ENCODE data around the gene AKT1. TPM values are rescaled to one million over a fixed set of nuclear protein-coding genes. Genes with fewer than 3 reads are reported as not detected.

AKT1 gene
- total and polyA plus RNA-seq, 5 experiments from 2014 or later: 8.9 to 95.7 (median 33.4) TPM

DNA sequence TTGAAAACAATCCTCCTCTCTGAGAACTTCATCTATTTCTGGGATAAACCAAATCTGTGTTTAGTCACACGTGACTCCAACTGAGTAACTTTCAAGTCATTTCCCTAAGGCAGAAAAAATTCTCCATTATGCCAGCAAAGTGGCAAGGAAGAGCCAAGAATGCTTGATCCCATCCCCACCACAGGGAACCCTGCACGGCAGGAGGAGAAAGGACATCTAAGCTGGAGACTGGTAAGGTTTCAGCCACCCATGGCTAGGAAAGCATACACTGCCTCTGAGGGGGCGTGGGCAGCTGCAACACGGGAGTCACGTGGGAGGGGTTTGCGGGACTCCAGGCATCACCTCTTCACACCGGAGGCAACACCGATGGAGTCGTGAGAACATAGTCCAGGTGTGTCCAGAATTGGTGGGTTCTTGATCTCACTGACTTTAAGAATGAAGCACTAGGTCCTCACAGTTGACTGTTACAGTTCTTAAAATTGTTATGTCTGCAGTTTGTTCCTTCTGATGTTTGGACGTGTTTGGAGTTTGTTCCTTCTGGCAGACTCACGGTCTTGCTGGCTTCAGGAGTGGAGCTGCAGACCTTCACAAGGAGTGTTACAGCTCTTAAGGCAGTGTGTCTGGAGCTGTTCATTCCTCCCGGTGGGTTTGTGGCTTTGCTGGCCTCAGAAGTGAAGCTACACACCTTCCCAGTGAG lies 45.3 kb downstream of the AKT1 start:
- POLR2A ChIA-PET: no interaction called here
- no peaks in the 10 kb centered on the region for H3K36me3 Mint-ChIP-seq
- peak in 1 of 10 donors; percentile 34 for DNase-seq
- H3K4me1 Mint-ChIP-seq: peaks cover 15 to 33% (median 26%) of the 10 kb centered on the region in 4 donors
- peak overlapping the region in 3 of 10 donors; percentile 32 to 77 (median 63) for H3K27ac Mint-ChIP-seq
- no peak for ATAC-seq
- H3K27me3 Mint-ChIP-seq: no peaks in the 10 kb centered on the region
- no peaks in the 10 kb centered on the region for H3K9me3 Mint-ChIP-seq
- H3K4me3 Mint-ChIP-seq: peak overlapping the region in 2 of 10 donors; percentile 45 to 53

DNA sequence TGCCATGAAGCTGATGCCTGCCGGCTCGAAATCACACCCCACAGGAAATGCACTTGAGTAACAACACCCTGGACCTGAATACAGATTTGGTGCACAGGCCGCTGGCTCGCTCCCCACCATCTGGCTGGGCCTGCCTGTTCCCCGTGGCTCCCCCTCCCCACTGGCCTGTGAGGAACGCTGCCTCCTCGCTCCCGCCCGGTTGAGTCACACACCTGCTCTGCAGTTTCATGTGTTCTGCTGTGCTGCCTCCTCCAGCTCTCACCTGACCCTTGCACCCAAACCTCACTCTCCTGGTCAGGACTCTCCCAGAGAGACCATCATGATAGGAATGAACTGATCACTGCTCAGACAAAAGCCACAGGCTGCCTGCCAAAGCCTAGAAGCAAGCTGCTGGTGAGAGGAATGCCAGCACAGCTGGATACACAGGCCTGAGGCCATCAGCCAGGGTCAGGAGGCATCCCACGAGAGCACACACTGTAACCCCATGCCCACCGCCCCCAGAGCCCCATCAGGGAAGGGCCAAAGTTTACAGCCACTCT lies 46.4 kb downstream of the AKT1 start:
- ATAC-seq (no peak), DNase-seq (peak in 1 of 10 donors; percentile 45)
- Mint-ChIP-seq H3K9me3 (no peaks in the 10 kb centered on the region), H3K36me3 (no peaks in the 10 kb centered on the region), H3K27me3 (no peaks in the 10 kb centered on the region), H3K4me1 (peaks cover 9 to 22% (median 16%) of the 10 kb centered on the region in 4 donors), H3K27ac (no peak overlapping the region), H3K4me3 (no peak overlapping the region)
- POLR2A ChIA-PET: interaction anchor here (0.6 kb wide), 1 partner anchor 516 kb away, joined by 4 read pairs; no protein-coding TSS in a partner anchor

- H3K4me1 Mint-ChIP-seq: peaks cover under 1 to 14% (median 4%) of the 10 kb centered on the region in 4 donors
- H3K9me3 Mint-ChIP-seq: no peaks in the 10 kb centered on the region
- H3K36me3 Mint-ChIP-seq: no peaks in the 10 kb centered on the region
- DNase-seq (peak in 1 of 10 donors; percentile 18), ATAC-seq (no peak)
- no peak overlapping the region for H3K4me3 Mint-ChIP-seq
- H3K27ac Mint-ChIP-seq: peak overlapping the region in 1 of 10 donors; percentile 28
- no peaks in the 10 kb centered on the region for H3K27me3 Mint-ChIP-seq
- POLR2A ChIA-PET: no interaction called here
Measured at GRCh38 chr14:104747876-104748275, 47.7 kb downstream of the AKT1 start.

- peaks cover 0 to 9% (median 1%) of the 10 kb centered on the region in 4 donors for H3K4me1 Mint-ChIP-seq
- POLR2A ChIA-PET: no interaction called here
- H3K27ac Mint-ChIP-seq: peak overlapping the region in 1 of 10 donors; percentile 20
Measured at GRCh38 chr14:104746934-104747481, 48.5 kb downstream of the AKT1 start.

GRCh38 chr14:104746071-104746545 lies 49.4 kb downstream of the AKT1 start:
- ATAC-seq (no peak), DNase-seq (peak in 1 of 10 donors; percentile 26)
- H3K27me3 Mint-ChIP-seq: no peaks in the 10 kb centered on the region
- H3K36me3 Mint-ChIP-seq: no peaks in the 10 kb centered on the region
- H3K9me3 Mint-ChIP-seq: no peaks in the 10 kb centered on the region
- no peak overlapping the region for H3K4me3 Mint-ChIP-seq
- peaks cover 0 to 8% (median 1%) of the 10 kb centered on the region in 4 donors for H3K4me1 Mint-ChIP-seq
- POLR2A ChIA-PET: no interaction called here
- H3K27ac Mint-ChIP-seq: no peak overlapping the region

More at GRCh38 chr14:104746934-104747481, 48.5 kb downstream of the AKT1 start:
- no peaks in the 10 kb centered on the region for H3K9me3 Mint-ChIP-seq
- no peaks in the 10 kb centered on the region for H3K36me3 Mint-ChIP-seq
- DNase-seq: peak in 1 of 10 donors; percentile 31
- no peak for ATAC-seq
- H3K27me3 Mint-ChIP-seq: no peaks in the 10 kb centered on the region
- H3K4me3 Mint-ChIP-seq: no peak overlapping the region

DNA sequence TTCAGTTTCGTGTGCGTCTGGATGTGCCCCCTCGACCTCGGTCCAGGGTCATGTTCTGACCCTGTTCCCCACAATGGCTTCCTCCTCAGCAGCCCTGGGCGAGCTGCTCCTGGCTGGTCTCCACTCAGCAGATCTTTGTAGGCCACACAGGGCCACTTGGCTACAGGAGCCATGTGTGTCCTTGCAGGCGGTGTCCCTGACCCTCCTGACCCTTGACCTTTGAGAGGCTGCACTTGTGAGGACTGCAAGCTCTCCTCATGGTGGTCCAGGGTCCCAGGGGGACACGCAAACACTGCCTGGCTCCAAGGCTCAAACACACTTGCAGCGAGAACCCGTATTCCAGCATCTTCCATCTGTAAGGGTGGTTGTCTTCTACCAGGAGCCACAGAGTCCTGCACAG lies 50.1 kb downstream of the AKT1 start:
- DNase-seq (peak in 1 of 10 donors; percentile 51), ATAC-seq (no peak)
- Mint-ChIP-seq H3K9me3 (no peaks in the 10 kb centered on the region), H3K4me1 (peaks cover 0 to 4% (median 1%) of the 10 kb centered on the region in 4 donors), H3K27ac (no peak overlapping the region), H3K4me3 (no peak overlapping the region), H3K27me3 (no peaks in the 10 kb centered on the region), H3K36me3 (no peaks in the 10 kb centered on the region)
- POLR2A ChIA-PET: no interaction called here

DNA sequence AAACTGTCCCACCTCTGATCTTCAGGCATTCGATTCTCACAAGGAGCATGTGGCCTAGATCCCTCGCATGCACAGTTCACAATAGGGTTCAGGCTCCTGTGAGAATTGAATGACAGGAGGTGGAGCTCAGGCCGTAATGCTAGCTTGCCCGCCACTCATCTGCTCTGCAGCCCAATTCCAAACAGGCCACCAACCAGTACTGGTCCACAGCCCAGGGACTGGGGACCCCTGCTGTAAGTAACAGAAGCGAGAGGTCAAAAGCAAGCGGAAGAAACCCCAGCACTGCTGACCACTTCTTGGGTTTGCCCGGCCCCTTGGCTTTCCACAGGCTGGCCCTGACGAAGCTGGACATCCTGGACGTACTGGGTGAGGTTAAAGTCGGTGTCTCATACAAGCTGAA lies 51.1 kb downstream of the AKT1 start:
- Mint-ChIP-seq H3K27me3 (no peaks in the 10 kb centered on the region), H3K36me3 (no peaks in the 10 kb centered on the region), H3K9me3 (no peaks in the 10 kb centered on the region), H3K4me1 (peaks cover 0 to 4% (median 0%) of the 10 kb centered on the region in 4 donors), H3K27ac (no peak overlapping the region), H3K4me3 (no peak overlapping the region)
- ATAC-seq (no peak), DNase-seq (peak in 1 of 10 donors; percentile 42)
- POLR2A ChIA-PET: no interaction called here

DNA sequence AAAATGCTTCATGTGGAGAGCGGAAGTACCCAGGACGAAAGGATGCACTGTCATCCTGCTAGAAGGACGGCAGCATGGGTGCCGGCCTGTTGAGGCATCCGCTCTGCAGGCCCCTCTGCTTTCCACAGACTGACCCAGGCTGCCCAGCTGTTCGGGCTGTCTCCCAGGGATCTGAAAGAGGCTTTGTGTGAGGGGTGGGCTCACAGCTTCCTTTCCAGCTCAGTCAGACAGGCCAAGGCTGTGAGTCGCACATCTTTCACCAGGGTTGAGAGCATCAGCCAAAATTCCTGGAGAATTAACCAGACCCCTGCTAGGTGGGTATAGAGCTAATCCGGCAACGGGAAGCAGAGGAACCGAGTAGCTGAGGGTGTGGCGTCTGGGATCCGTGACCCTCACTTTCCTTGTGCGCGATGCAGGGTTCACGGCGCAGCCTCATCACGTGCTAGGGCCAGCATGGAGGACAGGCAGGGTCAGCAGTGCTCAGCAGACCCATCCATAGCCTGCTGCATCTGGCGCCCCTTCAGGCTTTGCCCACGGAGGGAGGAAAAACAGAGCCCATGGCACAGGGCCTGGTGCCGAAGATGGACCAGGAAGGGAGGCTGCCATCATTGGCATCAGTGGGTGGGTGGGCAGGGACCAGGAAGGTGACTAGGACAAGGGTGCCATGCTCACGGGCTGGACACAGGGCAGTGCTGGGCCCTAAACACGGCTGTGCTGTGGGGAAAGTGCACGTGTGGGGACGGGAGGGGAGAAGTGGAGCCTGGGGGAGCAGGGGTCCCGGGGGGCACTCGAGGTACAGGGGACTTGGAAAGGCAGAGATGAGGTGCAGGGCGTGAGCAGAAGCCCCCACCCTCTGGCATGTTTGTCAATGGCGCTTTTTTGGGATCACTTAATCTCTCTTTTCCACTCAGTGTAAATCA lies 51.8 kb downstream of the AKT1 start:
- no peaks in the 10 kb centered on the region for H3K36me3 Mint-ChIP-seq
- POLR2A ChIA-PET: interaction anchor here (0.6 kb wide), 1 partner anchor 23 kb away, joined by 3 read pairs; no protein-coding TSS in a partner anchor

GRCh38 chr14:104742586-104743455 lies 52.7 kb downstream of the AKT1 start:
- H3K27ac Mint-ChIP-seq: no peak overlapping the region
- peak in 1 of 10 donors; percentile 35 for DNase-seq
- no peak overlapping the region for H3K4me3 Mint-ChIP-seq
- ATAC-seq: no peak
- H3K36me3 Mint-ChIP-seq: no peaks in the 10 kb centered on the region
- POLR2A ChIA-PET: interaction anchor here (0.6 kb wide), 1 partner anchor 24 kb away, joined by 3 read pairs; no protein-coding TSS in a partner anchor
- peaks cover 0 to 4% (median 0%) of the 10 kb centered on the region in 4 donors for H3K4me1 Mint-ChIP-seq
- no peaks in the 10 kb centered on the region for H3K9me3 Mint-ChIP-seq
- no peaks in the 10 kb centered on the region for H3K27me3 Mint-ChIP-seq

More for the DNA sequence above, 51.8 kb downstream of the AKT1 start:
- DNase-seq (peak in 1 of 10 donors; percentile 35), ATAC-seq (no peak)
- Mint-ChIP-seq H3K27ac (peak overlapping the region in 1 of 10 donors; percentile 52), H3K27me3 (no peaks in the 10 kb centered on the region), H3K9me3 (no peaks in the 10 kb centered on the region), H3K4me1 (peaks cover 0 to 4% (median 0%) of the 10 kb centered on the region in 4 donors), H3K4me3 (no peak overlapping the region)

- DNase-seq (peak in 1 of 10 donors; percentile 50), ATAC-seq (no peak)
- Mint-ChIP-seq H3K36me3 (no peaks in the 10 kb centered on the region), H3K27ac (no peak overlapping the region), H3K4me3 (no peak overlapping the region), H3K9me3 (no peaks in the 10 kb centered on the region), H3K4me1 (peaks cover 0 to 4% (median 0%) of the 10 kb centered on the region in 4 donors), H3K27me3 (no peaks in the 10 kb centered on the region)
- POLR2A ChIA-PET: no interaction called here
Measured at GRCh38 chr14:104741803-104742251, 53.7 kb downstream of the AKT1 start.

DNA sequence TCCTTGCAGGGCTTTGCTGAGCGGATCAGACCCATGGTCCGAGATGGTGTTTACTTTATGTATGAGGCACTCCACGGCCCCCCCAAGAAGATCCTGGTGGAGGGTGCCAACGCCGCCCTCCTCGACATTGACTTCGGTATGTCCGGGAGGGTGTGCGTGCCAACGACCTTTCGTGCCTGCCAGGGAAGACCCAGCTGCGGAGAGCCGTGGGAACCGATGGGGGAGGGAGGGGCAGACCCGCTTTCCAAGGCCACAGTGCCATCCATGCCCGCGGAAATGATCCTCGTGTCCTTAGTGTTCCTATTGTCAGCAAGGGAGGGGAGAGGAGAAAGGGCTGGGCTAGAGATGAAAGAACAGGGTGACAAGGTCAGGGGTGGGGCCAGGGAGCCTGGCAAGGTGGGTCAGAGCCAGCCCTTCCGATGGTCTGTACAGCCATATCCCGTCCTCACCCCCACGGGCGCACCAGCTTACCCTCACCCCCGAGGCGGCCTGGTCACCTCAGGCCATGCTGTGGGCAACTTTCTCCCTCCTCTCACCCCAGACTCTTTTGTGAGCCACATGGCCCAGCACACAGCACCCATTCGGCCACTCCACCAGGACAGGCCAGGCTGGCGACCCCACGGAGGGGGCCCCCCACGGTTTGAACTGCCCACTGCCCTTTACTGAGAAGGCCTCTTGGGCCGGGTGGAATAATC lies 54.3 kb downstream of the AKT1 start:
- POLR2A ChIA-PET: no interaction called here
- Mint-ChIP-seq H3K4me3 (no peak overlapping the region), H3K36me3 (no peaks in the 10 kb centered on the region), H3K27me3 (no peaks in the 10 kb centered on the region), H3K27ac (peak overlapping the region in 1 of 10 donors; percentile 40), H3K9me3 (no peaks in the 10 kb centered on the region), H3K4me1 (peaks cover 0 to 4% (median under 1%) of the 10 kb centered on the region in 4 donors)
- peak in 1 of 10 donors; percentile 50 for DNase-seq
- no peak for ATAC-seq

All from naive thymus-derived CD8-positive, alpha-beta T cell (primary cell).